ENCODE data around the gene NUP62. TPM values are rescaled to one million over a fixed set of nuclear protein-coding genes. Genes with fewer than 3 reads are reported as not detected.

NUP62 gene
- total RNA-seq, 1 experiment from 2014 or later, result 85.2 TPM

GRCh38 chr19:49956115-49956495 lies 26.8 kb upstream of the NUP62 start:
- Histone ChIP-seq H3K36me3 (ENCODE audit: control insufficient read depth in 1 of 2, insufficient read depth in 2 of 2, low read length in 2 of 2) (no peaks in the 10 kb centered on the region), H3K27me3 (ENCODE audit: insufficient read depth, low read length) (no peaks in the 10 kb centered on the region), H3K9me2 (ENCODE audit: insufficient read depth) (no peaks in the 10 kb centered on the region), H3K9me3 (ENCODE audit: control insufficient read depth in 1 of 2, insufficient read depth in 1 of 2, low read depth in 1 of 2, low read length in 2 of 2) (no peaks in the 10 kb centered on the region), H4K20me1 (ENCODE audit: insufficient read depth) (no peaks in the 10 kb centered on the region), H2AFZ (ENCODE audit: low read depth, low read length, poor library complexity, severe bottlenecking) (no peak overlapping the region), H3K79me2 (ENCODE audit: insufficient read depth, low read length) (no peaks in the 10 kb centered on the region), H3K4me2 (ENCODE audit: low read length) (no peak overlapping the region), H3K4me3 (replicated peaks in 1 of 2; ENCODE audit: low read depth in 1 of 2, low read length in 2 of 2) (no peak overlapping the region), H3K27ac (ENCODE audit: low read depth, low read length) (no peak overlapping the region), H3K4me1 (ENCODE audit: control insufficient read depth in 1 of 2, insufficient read depth in 2 of 2, low read length in 2 of 2) (0 out of 4 replicates have a peak, but pooled peaks cover 0 to 7% of the 10 kb centered on the region in 2 experiments), H3K9ac (ENCODE audit: low read length) (no peak overlapping the region)
- TF ChIP-seq POLR2A (IDR thresholded peaks at IDR 0.05; ENCODE audit: borderline replicate concordance, extremely low read depth, insufficient read depth, insufficient read length) (no peak), EZH2phosphoT487 (IDR thresholded peaks at IDR 0.05; ENCODE audit: borderline replicate concordance) (no peak), EGR1 (IDR thresholded peaks at IDR 0.05; ENCODE audit: low read depth) (no peak), CEBPB (IDR thresholded peaks at IDR 0.05; ENCODE audit: low read depth) (no peak), MAX (IDR thresholded peaks at IDR 0.05) (no peak)
- CTCF ChIA-PET, result no interaction called here
- POLR2A ChIA-PET, result no interaction called here
- intact Hi-C loops (cut with micrococcal nuclease), result no loop called here
- RAD21 ChIA-PET (ENCODE audit: low non-redundant PET in 1 of 2, low total read pairs in 2 of 2, uncharacterized antibody in 2 of 2, unreplicated experiment in 2 of 2), result no interaction called here
- BruUV-seq (replicated peaks), result no TSS peak
- no peak for DNase-seq (ENCODE audit: low read depth, low spot score)
- no peak for ATAC-seq

GRCh38 chr19:49954933-49955332 lies 25.6 kb upstream of the NUP62 start:
- POLR2A ChIA-PET, result no interaction called here

More at GRCh38 chr19:49954933-49955332, 25.6 kb upstream of the NUP62 start:
- ChIA-PET RAD21 (ENCODE audit: low non-redundant PET in 1 of 2, low total read pairs in 2 of 2, uncharacterized antibody in 2 of 2, unreplicated experiment in 2 of 2) (no interaction called here), CTCF (no interaction called here)
- no peak for DNase-seq (ENCODE audit: low read depth, low spot score)
- H3K4me2 ChIP-seq (ENCODE audit: low read length), result no peak overlapping the region
- intact Hi-C loops (cut with micrococcal nuclease), result no loop called here
- no TSS peak for BruUV-seq (replicated peaks)
- no peak overlapping the region for H3K9ac ChIP-seq (ENCODE audit: low read length)
- TF ChIP-seq EGR1 (IDR thresholded peaks at IDR 0.05; ENCODE audit: low read depth) (no peak), TCF7L2 (IDR thresholded peaks at IDR 0.05; ENCODE audit: borderline replicate concordance, extremely low read depth, insufficient read depth, insufficient read length) (no peak), CEBPB (IDR thresholded peaks at IDR 0.05; ENCODE audit: low read depth) (no peak), CBX3 (IDR thresholded peaks at IDR 0.05; ENCODE audit: low read depth) (no peak), SIN3A (IDR thresholded peaks at IDR 0.05; ENCODE audit: low read depth) (no peak), MAX (IDR thresholded peaks at IDR 0.05) (no peak), ELF1 (IDR thresholded peaks at IDR 0.05; ENCODE audit: borderline replicate concordance, low read depth) (no peak), EZH2 (IDR thresholded peaks at IDR 0.05) (no peak), REST (IDR thresholded peaks at IDR 0.05; ENCODE audit: low read depth) (no peak), SRF (IDR thresholded peaks at IDR 0.05; ENCODE audit: low read depth) (no peak)
- H3K36me3 ChIP-seq (ENCODE audit: control insufficient read depth in 1 of 2, insufficient read depth in 2 of 2, low read length in 2 of 2), result no peaks in the 10 kb centered on the region
- H3K9me3 ChIP-seq (ENCODE audit: control insufficient read depth in 1 of 2, insufficient read depth in 1 of 2, low read depth in 1 of 2, low read length in 2 of 2), result no peaks in the 10 kb centered on the region
- H4K20me1 ChIP-seq (ENCODE audit: insufficient read depth), result no peaks in the 10 kb centered on the region
- 0 out of 4 replicates have a peak, but pooled peaks cover 0 to 7% of the 10 kb centered on the region in 2 experiments for H3K4me1 ChIP-seq (ENCODE audit: control insufficient read depth in 1 of 2, insufficient read depth in 2 of 2, low read length in 2 of 2)
- H3K79me2 ChIP-seq (ENCODE audit: insufficient read depth, low read length), result no peaks in the 10 kb centered on the region
- no peak for ATAC-seq
- H3K27ac ChIP-seq (ENCODE audit: low read depth, low read length), result no peak overlapping the region
- H2AFZ ChIP-seq (ENCODE audit: low read depth, low read length, poor library complexity, severe bottlenecking), result no peak overlapping the region
- H3K9me2 ChIP-seq (ENCODE audit: insufficient read depth), result no peaks in the 10 kb centered on the region
- no peak overlapping the region for H3K4me3 ChIP-seq (replicated peaks in 1 of 2; ENCODE audit: low read depth in 1 of 2, low read length in 2 of 2)
- no peaks in the 10 kb centered on the region for H3K27me3 ChIP-seq (ENCODE audit: insufficient read depth, low read length)
